GM13976 (cell line): Measurements from ENCODE around the gene ESPN.

ENCODE experiments used
- DNase-seq: peaks from one replicate; pipeline ENCODE4 v3.0.0; 2012; ENCODE audit warnings: low spot score
- CTCF ChIP-seq: IDR thresholded peaks from 2 replicates; pipeline ENCODE4 v1.5.1; 2012; ENCODE audit warnings: borderline replicate concordance, mild to moderate bottlenecking; ENCODE audit not compliant: insufficient read depth; ENCODE audit errors: extremely low read depth, missing control alignments, control extremely low read depth
- in situ Hi-C: fragments of 300-500 bp; cut with MboI; formaldehyde crosslinking; loops from one replicate; pipeline ENCODE4 v1.12.0; 2022; ENCODE audit warnings: low sequenced_read_pairs, mixed read lengths, inconsistent platforms; ENCODE audit not compliant: unreplicated experiment

The ESPN gene

GRCh38 chr1:6488602-6489382 lies 64.2 kb downstream of the ESPN start:
- no peak for DNase-seq
- in situ Hi-C loops, result no loop called here

GRCh38 chr1:6489383-6489765 lies 64.8 kb downstream of the ESPN start:
- no peak for TF ChIP-seq CTCF
- no peak for DNase-seq
- in situ Hi-C loops, result no loop called here

More at GRCh38 chr1:6488602-6489382, 64.2 kb downstream of the ESPN start:
- TF ChIP-seq CTCF, result no peak

GRCh38 chr1:6489799-6490180 lies 65.2 kb downstream of the ESPN start:
- peak; percentile 96 for DNase-seq
- in situ Hi-C loops, result no loop called here
- TF ChIP-seq CTCF, result peak; percentile 95

GRCh38 chr1:6490181-6491080 lies 65.9 kb downstream of the ESPN start:
- peak; percentile 82 for DNase-seq
- TF ChIP-seq CTCF, result no peak
- in situ Hi-C loops, result no loop called here

- no peak for DNase-seq
- TF ChIP-seq CTCF, result no peak
- in situ Hi-C loops, result no loop called here
Measured at GRCh38 chr1:6491081-6491449, 66.5 kb downstream of the ESPN start.

GRCh38 chr1:6491480-6491962 lies 66.9 kb downstream of the ESPN start, which contains the start of gene PLEKHG5:
Gene PLEKHG5, minus strand, starts transcription at chr1:6491667. Its CDS starts 14,096 bp downstream, at chr1:6477571.
- DNase-seq, result no peak
- in situ Hi-C loops, result no loop called here

More at GRCh38 chr1:6491480-6491962, 66.9 kb downstream of the ESPN start, which contains the start of gene PLEKHG5:
- TF ChIP-seq CTCF, result no peak
